Hypothalamus (tissue), 51 donors: Measurements from ENCODE around the gene ARHGAP35.
A peak's percentile ranks its signal among the peaks of the same experiment; 100 is the strongest.

Source experiments
- DNase-seq, 51 donors: peaks; one replicate each; lab custom pipeline; 2025; lab: John Stamatoyannopoulos, UW

The ARHGAP35 gene

DNA sequence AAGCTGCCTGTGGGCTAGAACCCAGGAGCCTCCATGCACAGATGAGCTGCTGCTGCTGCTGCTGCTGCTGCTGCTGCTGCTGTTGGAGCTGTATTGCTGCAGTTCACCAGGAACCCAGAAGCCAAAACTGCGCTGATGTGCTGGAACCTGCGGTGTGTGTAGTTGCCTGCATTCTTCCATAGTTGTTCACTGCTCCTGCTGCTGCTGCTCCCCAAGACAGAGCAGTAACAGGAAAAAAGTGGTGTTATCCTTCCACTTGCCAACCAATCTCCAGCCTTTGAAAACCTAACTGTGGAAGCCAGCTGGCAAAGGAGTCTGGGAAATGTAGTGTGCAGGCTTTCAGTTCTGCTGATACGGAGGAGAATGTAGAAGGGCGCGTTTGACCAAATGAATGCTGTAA, 37.9 kb downstream of the ARHGAP35 start:
- DNase-seq: peak in 23 of 51 donors; percentile 4 to 64 (median 28)

DNA sequence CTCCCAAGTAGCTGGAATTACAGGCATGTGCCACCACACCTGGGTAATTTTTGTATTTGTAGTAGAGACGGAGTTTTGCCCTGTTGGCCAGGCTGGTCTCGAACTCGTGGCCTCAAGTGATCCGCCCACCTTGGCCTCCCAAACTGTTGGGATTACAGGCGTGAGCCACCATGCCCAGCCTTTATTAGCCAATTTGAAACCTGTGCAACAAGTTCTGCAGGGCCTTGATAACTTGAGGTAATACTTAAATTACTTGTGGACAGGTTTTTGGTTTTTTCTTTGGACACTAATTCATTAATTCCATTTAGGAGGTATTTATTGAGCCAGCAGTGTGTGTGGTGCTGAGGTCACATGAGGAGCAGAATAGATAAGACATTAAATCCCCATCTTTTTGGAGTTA, 39.5 kb downstream of the ARHGAP35 start:
- no peak for DNase-seq

DNA sequence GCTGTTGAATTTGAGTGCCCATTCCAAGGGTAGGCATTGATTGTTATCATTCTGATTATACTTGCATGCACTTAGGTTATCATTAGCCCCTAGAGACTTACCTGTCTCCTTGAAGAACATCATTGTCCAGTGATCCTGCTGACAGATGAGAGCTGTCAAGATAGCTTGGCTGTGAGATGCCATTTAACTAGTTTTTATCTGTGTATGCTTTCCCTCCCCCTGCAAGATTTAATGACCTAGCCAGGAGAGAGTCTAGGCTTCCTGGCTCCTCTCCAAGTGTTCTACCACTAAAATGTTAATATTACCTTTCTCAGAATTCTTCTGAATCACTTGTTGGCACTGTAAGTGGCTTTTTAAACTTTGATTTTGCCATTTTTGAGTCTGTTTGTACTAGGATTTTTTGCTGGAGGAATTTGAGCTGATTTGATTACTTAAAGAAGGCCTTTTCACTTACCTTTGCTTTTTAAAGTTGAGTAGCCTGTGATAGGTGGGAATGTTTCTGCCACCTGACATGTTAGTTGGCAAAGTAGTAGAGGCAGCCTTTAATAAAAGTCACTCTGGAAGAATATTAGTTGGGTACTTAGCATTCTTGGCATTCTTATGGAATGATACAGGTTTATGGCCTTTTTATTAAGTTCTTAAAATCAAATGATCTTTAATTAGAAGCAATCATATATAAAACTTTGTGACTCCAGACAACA, 41.1 kb downstream of the ARHGAP35 start:
- DNase-seq: no peak

DNA sequence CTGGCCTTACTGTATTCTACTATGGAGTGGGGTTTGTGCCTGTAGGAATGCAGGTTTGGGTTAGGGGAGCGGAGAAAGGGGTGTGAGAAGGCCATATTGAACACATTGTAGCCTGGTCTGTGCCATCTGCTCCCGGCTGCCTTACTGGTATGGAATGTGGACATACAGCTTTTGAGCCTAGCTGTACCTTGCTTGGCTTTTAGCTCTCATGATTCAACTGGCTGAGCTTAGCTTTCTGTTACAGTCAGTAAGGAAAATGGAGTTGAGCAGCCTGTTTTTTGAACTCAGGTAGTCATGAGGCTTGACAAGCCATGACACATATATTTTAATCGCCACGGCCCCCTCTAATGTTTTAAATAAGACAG, 41.6 kb downstream of the ARHGAP35 start:
- DNase-seq: no peak

DNA sequence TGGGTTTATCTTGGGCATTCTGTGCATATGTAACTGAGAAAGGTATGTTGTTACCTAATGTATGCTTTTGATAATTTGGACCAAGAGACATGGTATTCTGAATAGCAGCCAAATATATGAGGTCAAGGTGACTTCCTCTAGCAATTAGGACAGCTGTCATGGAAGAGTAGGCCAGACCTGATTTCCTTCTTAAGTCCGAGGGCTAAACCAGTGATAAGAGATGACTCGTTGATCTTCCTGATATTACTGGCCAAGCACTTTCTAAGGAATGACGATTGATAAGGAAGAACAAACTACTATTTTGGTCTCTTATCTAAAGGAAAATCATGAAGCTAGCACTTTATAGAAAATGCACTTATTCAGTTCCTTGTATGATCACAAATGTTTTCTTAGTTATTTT, 42.7 kb downstream of the ARHGAP35 start:
- no peak for DNase-seq

DNA sequence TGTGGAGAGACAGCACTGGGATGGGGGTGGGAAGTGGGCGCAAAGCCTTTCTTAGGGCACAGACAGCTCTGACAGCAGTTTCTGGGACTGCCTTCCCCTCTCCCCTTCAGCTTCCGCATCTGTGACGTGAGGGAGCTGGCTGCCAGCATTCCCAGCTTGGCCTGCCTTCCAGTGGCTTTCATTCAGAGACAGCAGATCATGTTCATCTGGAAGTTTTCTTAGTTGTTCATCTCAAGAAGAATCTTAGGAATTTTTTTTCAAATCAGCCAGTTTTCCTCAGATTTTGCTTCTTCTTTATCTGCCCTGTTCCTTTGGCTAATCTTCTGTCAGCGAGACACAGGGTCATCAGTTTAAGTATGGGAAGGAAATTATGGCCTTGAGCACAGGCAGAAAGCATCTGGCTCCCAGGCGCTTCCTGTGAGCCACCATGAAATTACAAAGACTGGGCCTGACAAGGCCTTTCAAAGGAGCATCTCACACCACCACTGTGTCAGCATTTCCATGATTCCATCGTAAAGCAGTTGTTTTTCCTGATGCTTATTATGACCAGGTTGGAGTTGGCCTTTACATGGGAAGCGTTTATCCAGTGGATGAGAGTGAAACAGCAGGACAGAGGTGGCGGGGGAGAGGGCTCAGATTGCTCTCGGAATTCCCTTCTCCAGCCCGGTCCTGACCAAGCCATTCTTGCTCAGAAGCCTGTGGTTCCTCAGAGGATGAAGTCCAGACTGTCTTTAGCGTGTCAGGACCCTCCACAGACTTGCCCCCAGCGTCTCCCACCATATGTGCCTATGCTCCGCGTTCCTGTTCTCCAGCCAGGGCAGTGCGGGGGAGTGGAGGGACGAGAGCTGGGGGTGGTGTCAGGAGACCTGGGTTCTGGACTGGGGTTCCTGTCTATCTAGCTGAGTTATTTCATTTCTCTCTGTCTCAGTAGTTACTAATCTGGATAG, 43.6 kb downstream of the ARHGAP35 start:
- DNase-seq: peak in 4 of 51 donors; percentile 11 to 23 (median 16)

DNA sequence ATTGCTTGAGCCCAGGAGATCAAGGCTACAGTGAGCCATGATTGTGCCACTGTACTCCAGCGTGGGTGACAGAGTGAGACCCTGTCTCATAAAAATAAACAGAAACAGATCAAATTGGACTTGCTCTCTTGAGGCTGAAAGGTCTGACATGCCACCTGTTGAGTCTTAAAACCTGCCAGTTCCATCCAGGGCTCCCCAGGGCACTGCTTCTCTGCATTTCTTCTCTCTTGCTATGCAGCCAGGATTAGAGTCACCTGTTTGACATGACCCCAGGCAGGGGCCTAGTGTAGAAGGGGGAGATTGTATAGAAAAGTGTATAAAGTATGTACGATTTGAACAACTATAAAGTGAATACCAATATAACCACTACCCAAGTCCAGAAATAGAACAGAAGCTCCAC, 45.4 kb downstream of the ARHGAP35 start:
- DNase-seq: no peak

DNA sequence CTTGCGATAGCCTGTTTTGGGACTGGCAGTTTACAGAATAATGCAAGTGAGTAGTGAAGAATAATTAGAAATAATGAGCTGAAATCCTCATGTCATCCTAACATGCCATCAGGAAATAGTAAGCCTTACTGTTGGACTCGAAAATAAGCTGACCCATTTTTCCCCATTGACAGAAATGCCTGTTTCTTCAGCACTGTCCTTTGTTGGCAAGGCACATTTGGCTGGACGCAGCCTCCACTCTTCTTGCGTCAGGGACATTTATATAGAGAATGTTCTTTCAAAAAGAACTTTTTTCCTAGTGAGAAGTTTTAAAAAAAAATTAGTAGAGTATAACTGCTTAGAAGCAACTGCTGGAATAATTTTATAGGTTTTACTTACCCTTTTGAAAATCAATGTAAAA, 47.1 kb downstream of the ARHGAP35 start:
- peak in 15 of 51 donors; percentile 8 to 61 (median 35) for DNase-seq

DNA sequence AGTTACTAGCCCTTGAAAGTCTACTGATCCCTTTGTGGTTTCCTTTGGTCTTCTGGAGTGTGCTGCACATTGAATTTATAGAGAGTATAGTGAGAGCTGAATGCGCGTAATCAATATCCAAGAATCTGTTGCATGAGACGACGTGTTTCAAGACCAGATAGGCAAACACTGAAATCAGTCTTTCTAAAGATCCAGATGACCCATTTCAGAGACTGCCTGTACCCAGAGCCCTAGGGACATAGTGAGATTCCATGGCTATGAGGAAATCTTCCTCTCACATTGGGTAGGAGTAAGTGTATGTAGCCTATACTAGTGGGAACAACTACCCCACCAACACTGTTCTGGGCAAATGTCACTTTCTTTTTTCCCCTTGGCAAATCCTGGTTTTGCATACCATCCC, 48.6 kb downstream of the ARHGAP35 start:
- DNase-seq: no peak
